Stimulated activated naive CD8-positive, alpha-beta T cell treated with anti-CD3 and anti-CD28 coated beads, Interleukin-15, amount 100 ng/mL, for 72 hours (primary cell): Measurements from ENCODE around the gene PAOX.
A peak's percentile ranks its signal among the peaks of the same experiment; 100 is the strongest.
"Not testable (repeated sequence)": the region's sequence is repeated elsewhere in the genome, so short reads cannot be mapped to it uniquely, and the experiment has no call there.

ENCODE experiments used
- ATAC-seq: fragments of 150-1000 bp; cut with Tn5 transposase; 2 replicates; pipeline ENCODE4 v1.10.0; 2021; ENCODE audit warnings: mild to moderate bottlenecking, moderate library complexity
- DNase-seq, 2 donors: peaks; one replicate each; pipeline ENCODE4 v3.0.0; 2021 to 2022
- H3K27ac Mint-ChIP-seq, 2 donors: one replicate each; pipeline ENCODE4 v1.8.0; 2022; ENCODE audit warnings: mild to moderate bottlenecking in 2 of 2, mixed read lengths in 2 of 2, moderate library complexity in 2 of 2
- H3K27me3 Mint-ChIP-seq: one replicate; pipeline ENCODE4 v1.8.0; 2022; ENCODE audit warnings: mixed read lengths
- H3K4me1 Mint-ChIP-seq: one replicate; pipeline ENCODE4 v1.8.0; 2022; ENCODE audit warnings: mild to moderate bottlenecking, mixed read lengths
- H3K4me3 Mint-ChIP-seq, 2 donors: one replicate each; pipeline ENCODE4 v1.8.0; 2022; ENCODE audit warnings: mild to moderate bottlenecking in 2 of 2, mixed read lengths in 2 of 2, moderate library complexity in 1 of 2
- H3K9me3 Mint-ChIP-seq, 2 donors: one replicate each; pipeline ENCODE4 v1.8.0; 2022; ENCODE audit warnings: mixed read lengths in 2 of 2

Gene PAOX

GRCh38 chr10:133368153-133368552 is 10.9 kb upstream of the PAOX start:
- no peak for DNase-seq
- Mint-ChIP-seq H3K4me3 (no peak overlapping the region), H3K27me3 (no peaks in the 10 kb centered on the region), H3K4me1 (peaks cover 6% of the 10 kb centered on the region), H3K27ac (no peak overlapping the region), H3K9me3 (no peaks in the 10 kb centered on the region)
- ATAC-seq = no peak

- ATAC-seq (no peak), DNase-seq (no peak)
- Mint-ChIP-seq H3K4me1 (peaks cover 13% of the 10 kb centered on the region), H3K27me3 (peaks cover 7% of the 10 kb centered on the region), H3K27ac (no peak overlapping the region), H3K9me3 (no peaks in the 10 kb centered on the region), H3K4me3 (no peak overlapping the region)
These were observed 8.9 kb upstream of the PAOX start for GRCh38 chr10:133370030-133370786.

GRCh38 chr10:133372507-133372906 is 6.6 kb upstream of the PAOX start:
- no peak overlapping the region for H3K27ac Mint-ChIP-seq
- no peaks in the 10 kb centered on the region for H3K9me3 Mint-ChIP-seq
- H3K4me1 Mint-ChIP-seq = peaks cover 13% of the 10 kb centered on the region
- peaks cover 27% of the 10 kb centered on the region for H3K27me3 Mint-ChIP-seq
- no peak for DNase-seq
- H3K4me3 Mint-ChIP-seq = peak overlapping the region; percentile 73 to 95
- ATAC-seq = peak; percentile 27

- H3K9me3 Mint-ChIP-seq = no peaks in the 10 kb centered on the region
These were observed 5.6 kb upstream of the PAOX start, which contains the start of gene ECHS1 for GRCh38 chr10:133373174-133374090. Gene ECHS1 (minus strand): TSS chr10:133373354. CDS start chr10:133373333, 21 bp downstream.

GRCh38 chr10:133375357-133376115 is 3.5 kb upstream of the PAOX start:
- ATAC-seq (no peak), DNase-seq (no peak)
- peaks cover 28% of the 10 kb centered on the region for H3K4me1 Mint-ChIP-seq
- no peak overlapping the region for H3K4me3 Mint-ChIP-seq
- H3K9me3 Mint-ChIP-seq = no peaks in the 10 kb centered on the region
- H3K27me3 Mint-ChIP-seq = peaks cover 27% of the 10 kb centered on the region
- no peak overlapping the region for H3K27ac Mint-ChIP-seq

More at GRCh38 chr10:133373174-133374090, 5.6 kb upstream of the PAOX start, which contains the start of gene ECHS1:
- DNase-seq (peak; percentile 96), ATAC-seq (peak; percentile 97)
- Mint-ChIP-seq H3K4me3 (peak within 1 kb of the TSS; percentile 88 to 95), H3K4me1 (peaks cover 18% of the 10 kb centered on the region), H3K27me3 (peaks cover 27% of the 10 kb centered on the region), H3K27ac (peak within 1 kb of the TSS; percentile 93 to 95)

- ATAC-seq, H3K9me3 Mint-ChIP-seq, H3K4me3 Mint-ChIP-seq, DNase-seq, H3K27ac Mint-ChIP-seq: not testable (repeated sequence)
- Mint-ChIP-seq H3K4me1 (peaks cover 30% of the 10 kb centered on the region), H3K27me3 (peaks cover 27% of the 10 kb centered on the region)
These were observed 2.9 kb upstream of the PAOX start for GRCh38 chr10:133376183-133376582.

GRCh38 chr10:133377025-133377817 is 1.8 kb upstream of the PAOX start:
- H3K27ac Mint-ChIP-seq = no peak overlapping the region
- H3K4me1 Mint-ChIP-seq = peaks cover 24% of the 10 kb centered on the region
- H3K9me3 Mint-ChIP-seq = no peaks in the 10 kb centered on the region
- DNase-seq (no peak), ATAC-seq (no peak)
- H3K4me3 Mint-ChIP-seq = peak overlapping the region; percentile 45 to 83
- peaks cover 27% of the 10 kb centered on the region for H3K27me3 Mint-ChIP-seq

- no peak for ATAC-seq
- Mint-ChIP-seq H3K4me3 (peak overlapping the region; percentile 80 to 83), H3K27me3 (peaks cover 27% of the 10 kb centered on the region), H3K9me3 (no peaks in the 10 kb centered on the region), H3K27ac (no peak overlapping the region), H3K4me1 (peaks cover 24% of the 10 kb centered on the region)
- DNase-seq = no peak
These were observed 1.2 kb upstream of the PAOX start for GRCh38 chr10:133377818-133378250.

- Mint-ChIP-seq H3K9me3 (no peaks in the 10 kb centered on the region), H3K4me3 (peak overlapping the region; percentile 80 to 83), H3K27me3 (peaks cover 27% of the 10 kb centered on the region), H3K4me1 (peaks cover 24% of the 10 kb centered on the region), H3K27ac (peak overlapping the region in 1 of 2 donors; percentile 6)
- peak; percentile 60 to 71 for DNase-seq
- peak; percentile 62 for ATAC-seq
These were observed 588 bp upstream of the PAOX start for GRCh38 chr10:133378251-133379096.

GRCh38 chr10:133379801-133380666 is 972 bp downstream of the PAOX start:
- Mint-ChIP-seq H3K9me3 (no peaks in the 10 kb centered on the region), H3K27me3 (peaks cover 21% of the 10 kb centered on the region), H3K27ac (no peak overlapping the region), H3K4me3 (peak overlapping the region; percentile 76 to 82), H3K4me1 (peaks cover 17% of the 10 kb centered on the region)
- DNase-seq = no peak
- ATAC-seq = no peak

- H3K27ac Mint-ChIP-seq = no peak overlapping the region
- no peaks in the 10 kb centered on the region for H3K9me3 Mint-ChIP-seq
These were observed 2.0 kb downstream of the PAOX start for GRCh38 chr10:133381036-133381435.

GRCh38 chr10:133383551-133383950 is 4.5 kb downstream of the PAOX start:
- Mint-ChIP-seq H3K9me3 (no peaks in the 10 kb centered on the region), H3K4me3 (no peak overlapping the region), H3K27ac (no peak overlapping the region), H3K27me3 (no peaks in the 10 kb centered on the region), H3K4me1 (peaks cover 25% of the 10 kb centered on the region)
- ATAC-seq (no peak), DNase-seq (no peak)

More at GRCh38 chr10:133381036-133381435, 2.0 kb downstream of the PAOX start:
- Mint-ChIP-seq H3K4me1 (peaks cover 17% of the 10 kb centered on the region), H3K4me3 (no peak overlapping the region), H3K27me3 (peaks cover 12% of the 10 kb centered on the region)
- no peak for DNase-seq
- no peak for ATAC-seq

GRCh38 chr10:133384071-133384470 is 5.0 kb downstream of the PAOX start:
- no peaks in the 10 kb centered on the region for H3K27me3 Mint-ChIP-seq
- no peaks in the 10 kb centered on the region for H3K9me3 Mint-ChIP-seq
- no peak overlapping the region for H3K27ac Mint-ChIP-seq
- ATAC-seq (no peak), DNase-seq (no peak)
- H3K4me3 Mint-ChIP-seq = no peak overlapping the region
- peaks cover 31% of the 10 kb centered on the region for H3K4me1 Mint-ChIP-seq
